Hindlimb muscle (tissue), 1 donor: ENCODE measurements around the gene OBP2A. TPM values are rescaled to one million over a fixed set of nuclear protein-coding genes. Genes with fewer than 3 reads are reported as not detected.
"Not testable (repeated sequence)": the region's sequence is repeated elsewhere in the genome, so short reads cannot be mapped to it uniquely, and the experiment has no call there.

Source experiments
- DNase-seq: peaks from one replicate; pipeline ENCODE4 v3.0.0-alpha.2; 2013
- polyA plus RNA-seq: library from polyadenylated mRNA; unstranded; fragments of 120-200 nt; gene quantifications from one replicate; pipeline ENCODE4 v1.2.1, GENCODE V29; 2013; ENCODE audit not compliant: insufficient read length

The OBP2A gene
- polyA plus RNA-seq, 1 donor: not detected

DNA sequence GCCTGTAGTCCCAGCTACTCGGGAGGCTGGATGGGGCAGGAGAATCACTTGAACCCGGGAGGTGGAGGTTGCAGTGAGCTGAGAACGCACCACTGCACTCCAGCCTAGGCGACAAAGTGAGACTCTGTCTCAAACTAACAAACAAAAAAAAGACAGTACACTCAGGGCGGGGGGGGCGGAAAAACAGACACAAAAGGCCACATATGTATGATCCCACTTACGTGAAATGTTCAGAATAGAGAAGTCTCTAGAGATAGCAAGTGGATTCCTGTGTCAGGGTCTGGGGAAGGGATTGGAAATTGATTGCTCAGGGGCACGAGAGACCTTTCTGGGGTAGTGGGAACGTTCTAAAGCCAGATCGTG is 33.7 kb upstream of the OBP2A start:
- no peak for DNase-seq

DNA sequence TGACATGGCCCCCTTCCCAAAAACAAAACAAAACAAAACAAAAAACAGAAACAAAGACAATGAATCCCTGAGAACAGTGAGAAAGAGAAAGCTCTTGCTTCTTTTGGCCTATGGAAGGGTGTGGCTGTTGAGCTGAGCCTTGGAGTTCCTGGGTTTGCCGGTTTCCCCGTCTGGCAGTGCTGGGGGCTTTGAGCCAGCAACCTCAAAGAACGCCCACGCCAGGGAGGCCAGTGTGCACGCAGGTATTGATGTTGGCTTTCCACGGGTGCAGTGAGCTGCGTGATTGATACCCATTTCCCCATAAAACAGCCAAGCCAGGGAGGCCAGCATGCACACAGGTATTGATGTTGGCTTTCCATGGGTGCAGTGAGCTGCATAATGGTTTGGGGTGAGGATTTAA is 33.0 kb upstream of the OBP2A start:
- DNase-seq: no peak

DNA sequence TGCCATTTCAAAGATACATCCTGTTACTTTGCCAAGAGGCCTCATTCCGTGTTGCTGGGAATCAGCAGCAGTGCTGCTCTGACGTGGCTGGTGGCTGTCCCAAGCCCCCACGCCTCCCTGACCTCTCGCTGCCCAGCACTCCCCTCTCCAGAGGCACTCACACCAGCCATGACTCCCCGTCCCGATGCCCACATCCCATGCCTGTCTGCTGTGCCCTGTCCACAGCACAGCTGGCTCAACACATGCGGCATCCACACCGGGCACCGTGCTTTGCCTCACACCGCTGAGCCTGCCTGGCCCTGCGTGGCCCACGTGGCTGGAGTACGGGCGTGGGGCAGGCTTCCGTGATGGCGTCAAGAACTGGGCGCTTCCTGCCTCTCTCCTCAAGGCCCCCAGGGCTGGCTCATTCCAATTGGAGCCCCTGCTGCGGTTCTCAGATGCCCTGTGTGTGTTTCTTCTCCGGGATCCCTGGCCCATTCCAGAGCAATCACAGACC is 32.5 kb upstream of the OBP2A start:
- DNase-seq: no peak

DNA sequence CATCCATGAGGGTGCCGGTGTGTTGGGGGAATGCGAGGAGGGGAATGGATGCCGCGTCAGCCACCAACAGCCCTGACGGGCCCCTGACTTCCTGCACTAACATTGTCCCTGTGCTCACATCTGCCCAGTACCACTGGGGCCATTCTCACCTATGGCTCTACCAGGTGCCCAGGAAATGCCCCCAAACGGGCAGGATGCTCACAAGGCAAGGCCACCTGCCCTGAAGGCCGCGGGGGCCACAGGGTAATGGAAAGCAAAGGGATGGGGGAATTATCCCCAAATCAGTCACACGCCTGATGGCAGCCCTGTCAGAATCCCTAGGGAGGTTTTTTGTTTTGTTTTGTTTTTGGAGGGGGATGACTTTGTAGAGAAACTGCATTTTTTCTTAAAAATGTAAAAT is 32.0 kb upstream of the OBP2A start:
- not testable (repeated sequence) for DNase-seq

DNA sequence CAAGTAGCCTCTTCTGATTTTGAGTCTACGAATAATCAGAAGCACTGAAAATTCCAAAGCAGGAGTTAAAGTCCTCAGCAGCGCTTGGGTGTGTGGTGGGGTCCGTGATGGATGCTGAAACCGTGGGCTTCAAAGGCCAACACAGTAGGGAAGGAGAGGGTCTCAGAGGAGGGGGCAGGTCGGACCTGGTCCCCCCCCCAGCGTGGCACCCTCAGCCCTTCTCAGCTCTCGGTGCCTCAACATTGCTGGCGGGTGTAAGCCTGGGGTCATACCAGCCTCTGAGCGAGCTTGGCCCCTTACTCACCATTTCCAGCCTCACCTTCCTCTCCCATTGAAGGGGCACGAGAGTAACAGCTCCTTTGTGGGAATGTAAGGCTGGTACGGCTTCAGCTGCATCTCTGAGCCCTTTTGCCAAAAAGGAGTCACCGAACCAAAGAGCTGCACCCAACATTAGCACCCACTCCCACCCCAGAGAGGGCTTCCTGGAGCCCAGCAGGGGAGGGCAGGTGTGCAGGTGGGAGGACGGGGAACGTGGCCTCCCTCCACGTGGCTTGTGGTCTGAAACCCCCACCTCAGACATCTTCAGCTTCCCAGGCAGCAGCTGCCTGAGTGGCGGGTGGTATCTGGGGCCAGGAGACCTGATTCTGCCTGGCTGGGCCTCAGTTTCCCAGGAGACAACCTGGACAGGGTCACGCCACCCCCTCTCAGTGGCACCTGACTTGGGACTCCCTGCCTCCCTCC is 31.4 kb upstream of the OBP2A start:
- no peak for DNase-seq

DNA sequence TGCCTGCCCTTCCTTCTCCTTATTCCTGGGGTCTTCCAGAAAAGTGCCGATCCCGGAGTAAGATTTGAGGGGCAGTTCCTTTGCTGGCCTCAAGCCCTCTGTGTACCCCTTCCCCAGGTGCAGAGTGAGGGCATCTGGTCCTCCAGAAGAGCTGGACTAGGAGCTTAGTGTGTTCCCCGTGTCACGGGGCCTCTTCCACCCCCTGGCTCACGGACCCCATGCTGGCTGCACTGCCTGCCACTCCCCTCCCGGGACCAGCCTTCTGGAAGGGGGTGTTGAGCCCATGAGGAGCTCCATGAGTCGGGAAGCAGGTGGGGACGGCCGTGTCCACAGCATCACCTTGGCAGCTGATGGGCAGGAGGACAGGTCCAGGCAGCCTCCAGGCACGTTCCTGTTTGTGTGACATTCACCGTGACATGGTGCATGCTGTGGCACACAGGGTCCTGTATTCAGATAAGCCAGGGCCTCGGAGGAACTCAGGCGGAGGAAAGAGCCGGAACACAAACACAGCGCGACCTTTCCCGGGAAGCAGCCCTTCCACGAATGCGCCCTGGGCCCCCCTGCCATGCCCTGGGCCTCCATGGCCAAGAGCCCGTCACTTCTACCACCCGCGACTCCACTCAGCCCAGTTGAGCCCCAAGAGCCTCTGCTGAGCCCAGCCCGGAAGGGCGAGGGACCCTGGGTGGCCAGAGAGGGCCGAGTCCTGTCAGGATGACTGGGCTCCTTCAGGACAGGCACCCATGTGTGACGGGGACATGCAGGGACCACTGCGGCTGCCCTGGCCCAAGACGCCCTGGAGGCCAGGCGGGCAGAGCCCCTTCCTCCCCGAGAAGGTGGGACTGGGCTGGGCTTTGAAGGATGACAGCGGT is 30.6 kb upstream of the OBP2A start:
- no peak for DNase-seq

DNA sequence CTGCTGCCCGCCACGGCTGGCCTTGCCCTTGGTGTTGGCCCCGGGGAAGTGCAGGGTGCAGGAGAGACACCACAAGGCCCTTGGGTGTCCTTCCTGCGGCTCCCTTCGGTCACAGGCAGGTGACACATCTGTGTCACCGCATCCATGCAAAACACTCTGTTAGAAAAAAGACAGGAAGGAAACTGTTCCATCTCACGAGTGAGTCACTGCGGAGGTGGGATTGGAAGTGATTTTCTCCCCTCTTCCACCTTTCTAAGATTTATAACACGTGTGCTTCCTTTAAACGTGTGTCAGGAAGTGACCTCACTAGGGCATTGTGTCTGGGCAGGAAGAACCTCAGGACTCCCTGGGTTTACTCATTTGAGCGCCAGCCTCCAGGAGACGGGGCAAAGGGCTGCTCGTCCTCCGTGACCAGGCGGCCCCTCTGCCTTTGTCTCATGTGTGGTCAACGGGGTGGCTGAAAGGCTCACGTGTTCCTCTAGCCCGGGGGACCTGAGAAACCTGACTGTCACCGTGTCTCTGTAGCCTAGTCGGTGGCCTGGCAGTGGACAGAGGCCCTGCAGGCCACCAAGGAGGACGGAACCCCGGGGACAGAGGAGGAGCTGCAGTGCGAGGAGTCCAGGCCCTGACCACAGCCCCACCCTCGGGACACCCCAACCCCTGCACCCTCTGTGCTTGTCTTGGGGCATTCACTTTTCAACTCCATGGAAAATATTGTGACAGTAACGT is 29.6 kb upstream of the OBP2A start:
- no peak for DNase-seq

DNA sequence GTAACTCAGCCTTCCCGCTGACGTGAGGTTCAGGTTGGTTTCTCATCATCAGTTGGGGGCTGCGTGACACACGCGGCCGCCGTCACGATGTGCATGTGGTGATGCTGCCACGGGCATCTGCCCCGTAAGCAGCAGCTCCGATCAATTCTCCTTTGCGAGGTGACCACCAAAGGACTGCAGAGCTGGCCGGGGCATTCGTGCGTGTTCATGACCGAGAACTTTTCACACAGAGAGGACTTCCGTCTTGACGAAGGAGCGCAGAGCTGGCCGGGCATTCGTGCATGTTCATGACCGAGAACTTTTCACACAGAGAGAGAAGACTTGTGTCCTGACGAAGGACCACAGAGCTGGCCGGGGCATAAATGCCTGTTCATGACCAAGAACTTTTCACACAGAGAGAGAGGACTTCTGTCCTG is 28.5 kb upstream of the OBP2A start:
- DNase-seq: no peak

DNA sequence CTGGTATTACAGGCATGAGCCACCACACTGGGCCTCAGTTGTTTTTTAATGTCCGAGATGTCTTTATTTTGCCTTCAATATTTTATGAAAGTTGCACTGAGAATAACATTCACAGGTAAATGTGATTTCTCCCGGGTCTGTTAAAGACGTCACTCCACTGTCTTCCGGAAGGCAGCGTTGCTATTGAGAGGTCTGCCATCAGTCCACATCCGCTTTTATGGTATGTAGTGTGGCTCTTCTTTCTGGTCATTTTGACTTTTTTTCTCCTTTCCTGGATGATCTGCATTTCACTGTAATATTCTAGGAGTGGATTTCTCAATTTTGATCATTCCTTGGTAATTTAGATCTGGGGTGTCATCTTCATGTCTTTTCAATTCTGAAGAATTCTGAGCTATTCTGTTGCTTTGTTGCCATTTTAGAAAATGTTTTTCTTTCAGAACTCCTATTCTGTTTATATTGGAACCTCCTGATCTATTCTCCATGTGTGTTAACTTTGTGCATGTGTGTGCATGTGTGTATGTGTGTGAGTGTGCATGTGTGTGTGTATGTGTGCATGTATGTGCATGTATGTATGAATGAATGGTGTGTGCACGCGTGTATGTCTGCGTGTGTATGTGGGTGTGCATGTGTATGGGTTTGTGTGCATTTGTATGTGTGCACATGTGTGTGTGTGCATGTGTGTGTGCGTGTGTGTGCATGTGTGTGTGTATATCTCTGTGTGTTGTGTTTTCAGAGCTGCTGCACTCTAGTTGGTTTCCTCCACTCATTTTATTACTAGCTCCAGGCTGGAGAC is 26.6 kb upstream of the OBP2A start:
- no peak for DNase-seq

DNA sequence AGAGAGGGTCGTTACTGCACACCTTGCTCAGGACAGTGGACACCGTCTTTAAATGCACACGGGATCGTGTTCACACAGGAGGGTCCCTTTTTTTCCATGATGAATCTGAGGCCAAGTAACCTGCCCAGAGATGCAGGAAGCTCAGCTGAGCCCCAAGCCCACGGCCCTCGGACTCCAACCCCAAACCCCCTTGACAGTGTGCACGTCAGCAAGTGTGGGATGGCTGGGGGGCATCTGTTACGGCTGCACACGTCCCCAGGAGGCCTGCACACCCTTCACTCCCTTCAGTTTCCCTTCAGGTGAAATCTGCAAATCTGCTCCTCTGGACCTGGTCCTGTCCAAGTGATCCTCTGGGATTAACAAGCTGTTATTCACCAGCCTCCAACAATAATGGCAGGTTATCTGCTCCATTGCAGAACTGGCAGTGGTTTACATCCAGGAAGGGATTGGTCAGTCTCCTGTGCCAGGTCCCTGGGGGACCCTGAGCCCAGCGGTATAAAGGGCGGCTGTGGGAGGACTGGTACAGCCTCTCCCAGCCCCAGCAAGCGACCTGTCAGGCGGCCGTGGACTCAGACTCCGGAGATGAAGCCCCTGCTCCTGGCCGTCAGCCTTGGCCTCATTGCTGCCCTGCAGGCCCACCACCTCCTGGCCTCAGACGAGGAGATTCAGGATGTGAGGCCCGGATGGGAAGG is 24.9 kb upstream of the OBP2A start, which contains the start of gene LCN1:
LCN1 (plus strand) TSS at position 525 of the 692 bp plus-strand sequence; CDS start at position 583, 58 bp downstream.
- no peak for DNase-seq

DNA sequence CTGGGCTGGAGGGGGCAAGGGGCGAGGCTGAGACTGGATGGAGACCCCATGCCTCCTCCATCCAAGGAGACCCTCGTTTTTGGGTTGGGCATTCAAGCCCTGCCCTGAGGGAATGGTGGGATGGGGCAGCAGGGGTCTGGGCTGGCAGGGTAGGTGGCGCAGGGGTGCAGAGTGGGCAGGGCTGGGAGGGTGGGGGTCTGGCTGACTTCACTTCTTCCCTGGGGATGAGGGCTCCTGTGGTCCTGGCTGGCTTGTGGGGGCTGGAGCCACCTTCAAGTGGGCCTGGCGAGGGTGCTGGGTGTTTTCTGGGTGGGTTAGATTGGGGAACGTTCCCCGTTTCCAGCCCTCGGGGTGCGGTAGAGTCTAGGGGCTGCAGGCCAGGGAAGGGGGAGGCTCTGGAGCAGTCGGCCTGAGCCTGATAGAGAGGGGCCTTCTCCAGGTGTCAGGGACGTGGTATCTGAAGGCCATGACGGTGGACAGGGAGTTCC is 24.3 kb upstream of the OBP2A start:
- DNase-seq: no peak

DNA sequence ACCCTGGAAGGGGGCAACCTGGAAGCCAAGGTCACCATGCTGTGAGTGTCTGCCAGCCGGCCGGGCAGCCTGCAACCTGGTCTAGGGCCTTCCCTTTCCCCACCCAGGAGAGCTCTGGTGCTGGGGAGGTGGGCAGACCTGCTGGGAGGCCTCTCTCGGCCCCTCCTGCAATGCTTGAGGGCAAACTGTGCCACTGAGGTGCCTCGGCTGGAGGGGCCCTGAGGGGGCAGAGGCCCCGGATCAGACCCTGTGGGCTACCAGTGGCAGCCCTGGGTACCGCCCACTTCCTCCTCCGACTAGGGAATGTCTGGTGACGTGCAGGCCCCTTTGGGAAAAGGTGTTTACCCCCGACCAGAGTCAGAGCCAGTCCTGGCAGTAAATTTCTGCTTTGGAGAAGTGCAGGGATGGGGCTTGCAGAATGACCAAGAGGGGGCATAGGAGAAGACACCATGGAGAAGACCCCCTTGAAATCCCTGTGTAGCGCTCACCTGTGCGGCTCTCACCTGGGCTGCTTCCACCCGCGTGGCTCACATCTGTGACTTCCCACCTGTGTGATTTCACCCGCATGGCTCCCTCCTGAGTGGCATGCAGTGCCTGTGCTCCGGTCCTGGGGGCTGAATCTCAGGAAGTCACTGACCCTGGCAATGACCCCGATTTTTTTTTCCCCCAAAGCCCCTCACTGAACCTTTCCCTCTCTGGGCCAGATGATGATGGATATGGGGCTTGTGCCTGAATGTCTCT is 23.6 kb upstream of the OBP2A start:
- no peak for DNase-seq

DNA sequence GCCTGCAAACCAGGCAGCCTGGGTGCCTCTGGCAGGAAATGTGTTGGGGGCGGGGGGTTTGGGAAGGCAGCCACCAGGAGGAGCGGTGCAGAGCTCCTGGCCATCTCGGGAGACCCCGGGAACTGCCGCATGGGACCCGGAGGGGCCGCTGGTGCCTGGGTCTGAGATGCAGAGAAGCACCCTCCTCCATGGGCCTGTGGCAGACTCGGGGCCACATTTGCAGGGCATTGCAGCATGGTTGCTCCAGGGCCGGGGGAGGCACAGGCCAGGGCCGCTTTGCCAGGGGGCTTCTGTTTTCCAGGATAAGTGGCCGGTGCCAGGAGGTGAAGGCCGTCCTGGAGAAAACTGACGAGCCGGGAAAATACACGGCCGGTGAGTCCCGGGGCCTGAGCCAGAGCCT is 23.0 kb upstream of the OBP2A start:
- DNase-seq: no peak

DNA sequence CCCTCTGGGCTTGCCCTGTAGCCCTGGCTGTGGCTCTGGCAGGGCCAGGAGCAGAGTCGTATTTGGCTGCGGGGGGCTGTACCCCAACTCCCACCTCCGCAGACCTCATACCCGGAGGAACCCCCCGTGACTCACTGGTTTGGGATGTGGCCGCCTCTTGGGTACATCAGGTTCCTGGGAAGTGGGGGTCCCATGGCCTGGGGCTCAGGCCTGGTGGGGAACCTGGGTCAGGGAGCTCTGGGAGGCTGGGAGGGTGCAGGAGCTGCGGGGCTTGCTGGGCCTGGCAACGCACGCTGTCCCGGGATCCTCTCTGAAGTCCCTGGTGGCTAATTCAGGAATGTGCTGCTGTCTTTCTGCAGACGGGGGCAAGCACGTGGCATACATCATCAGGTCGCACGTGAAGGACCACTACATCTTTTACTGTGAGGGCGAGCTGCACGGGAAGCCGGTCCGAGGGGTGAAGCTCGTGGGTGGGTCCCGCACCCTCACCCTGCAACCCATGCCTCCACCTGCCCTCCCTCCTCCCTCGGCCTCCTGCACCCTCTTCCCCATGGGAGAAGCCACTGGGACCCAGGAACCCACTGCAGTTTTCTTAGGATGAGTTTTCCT is 22.3 kb upstream of the OBP2A start:
- DNase-seq: no peak

DNA sequence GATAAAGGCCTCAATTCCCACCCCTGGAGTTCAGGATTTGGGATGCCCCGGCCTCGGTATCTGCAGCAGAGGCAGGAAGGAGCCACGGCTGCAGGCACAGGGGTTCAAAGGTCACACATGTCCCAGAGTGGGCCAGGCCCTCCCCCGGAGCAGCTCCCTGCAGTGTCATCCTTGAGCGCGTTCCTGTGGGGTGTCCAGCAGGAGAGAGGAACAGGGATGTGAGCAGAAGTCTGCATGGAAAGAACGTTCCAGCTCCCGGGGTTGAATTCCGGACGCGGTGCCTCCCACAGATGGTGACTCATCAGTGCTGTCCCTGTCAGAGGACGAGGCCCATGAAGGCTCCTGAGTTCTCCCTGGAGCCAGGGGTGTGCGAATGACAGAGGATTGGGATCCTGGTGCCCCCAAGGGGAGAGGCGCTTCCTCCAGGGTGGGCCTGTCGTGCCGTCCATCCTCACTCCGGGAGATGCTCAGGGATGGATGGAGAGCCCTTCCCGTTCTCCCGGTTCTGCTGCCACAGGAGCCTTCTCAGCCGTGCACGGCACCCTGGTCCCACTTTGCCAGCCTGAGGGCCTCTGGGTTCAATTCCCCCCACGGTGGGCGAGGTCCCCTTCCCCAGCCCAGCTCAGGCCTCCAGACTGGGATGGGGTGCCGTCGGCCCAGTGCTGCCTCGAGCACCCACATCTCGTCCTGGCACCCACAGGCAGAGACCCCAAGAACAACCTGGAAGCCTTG is 21.6 kb upstream of the OBP2A start:
- DNase-seq: no peak

DNA sequence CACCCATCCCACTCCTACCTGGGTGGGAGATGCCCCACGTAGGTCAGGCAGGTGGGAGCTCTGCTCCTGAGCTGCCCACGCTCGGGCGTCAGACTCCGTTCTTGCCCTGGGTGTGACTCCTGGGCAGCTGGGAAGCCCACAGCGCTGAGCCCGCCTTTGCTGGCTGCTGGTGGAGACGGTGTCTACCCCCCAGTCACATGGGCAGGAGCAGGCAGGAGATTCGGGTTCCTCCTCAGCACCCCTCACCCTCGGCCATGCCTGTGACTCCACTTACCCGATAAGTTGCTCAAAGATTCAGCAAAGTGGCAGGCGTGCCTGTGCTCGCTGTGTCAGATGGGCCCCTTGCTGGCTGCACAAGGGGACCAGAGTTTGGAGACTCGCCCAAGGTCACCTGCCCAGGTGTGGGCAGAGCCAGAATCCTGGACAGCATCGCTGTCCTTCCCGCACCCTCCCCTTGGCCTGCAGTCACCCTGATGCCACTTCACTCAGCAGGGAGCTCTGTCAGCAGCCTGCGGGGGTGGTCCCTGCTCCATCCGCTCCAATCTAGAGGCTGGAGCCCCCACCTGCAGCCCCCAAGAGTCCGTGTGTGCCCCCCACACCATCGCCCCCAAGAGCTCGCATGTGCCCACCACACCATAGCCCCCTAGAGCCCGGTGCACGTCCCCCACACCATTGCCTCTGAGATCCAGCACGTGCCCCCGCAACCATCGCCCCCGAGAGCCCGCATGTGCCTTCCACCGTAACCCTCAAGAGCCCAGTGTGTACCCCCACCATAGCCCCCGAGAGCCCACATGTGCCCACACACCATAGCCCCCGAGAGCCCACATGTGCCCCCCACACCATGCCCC is 20.5 kb upstream of the OBP2A start:
- DNase-seq: no peak

DNA sequence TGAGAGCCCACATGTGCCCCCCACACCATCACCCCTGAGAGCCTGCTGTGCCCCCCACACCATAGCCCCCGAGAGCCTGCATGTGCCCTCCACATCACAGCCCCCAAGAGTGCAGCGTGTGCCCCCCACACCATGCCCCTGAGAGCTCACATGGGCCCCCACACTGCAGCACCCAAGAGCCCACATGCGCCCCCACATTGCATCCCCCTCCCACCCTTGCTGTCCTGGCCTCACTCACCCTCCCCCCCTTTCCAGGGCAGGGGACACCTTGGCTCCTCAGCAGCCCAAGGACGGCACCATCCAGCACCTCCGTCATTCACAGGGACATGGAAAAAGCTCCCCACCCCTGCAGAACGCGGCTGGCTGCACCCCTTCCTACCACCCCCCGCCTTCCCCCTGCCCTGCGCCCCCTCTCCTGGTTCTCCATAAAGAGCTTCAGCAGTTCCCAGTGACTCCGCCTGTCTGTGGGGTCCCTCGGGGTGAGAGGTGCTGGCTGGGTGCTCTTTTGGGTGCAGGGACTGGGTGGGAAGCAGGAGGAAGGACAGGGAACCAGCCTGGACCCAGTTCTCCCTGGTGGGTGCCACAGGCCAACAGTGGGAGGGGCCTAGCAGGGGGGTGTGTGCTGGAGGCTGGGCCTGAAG is 19.7 kb upstream of the OBP2A start:
- DNase-seq: no peak
